ENCODE data around the gene PPT2. TPM values are rescaled to one million over a fixed set of nuclear protein-coding genes. Genes with fewer than 3 reads are reported as not detected.

Gene PPT2
- total RNA-seq, 1 experiment from 2014 or later, result 46.3 TPM

- H3K27me3 ChIP-seq (ENCODE audit: insufficient read depth, low read length), result no peaks in the 10 kb centered on the region
- H2AK5ac ChIP-seq (ENCODE audit: insufficient read length, low read length), result no peak overlapping the region
- H3K79me2 ChIP-seq (ENCODE audit: insufficient read depth, low read length), result peaks cover 18% of the 10 kb centered on the region; the same call in 1 of the 2 replicates
- no peak overlapping the region for H4K8ac ChIP-seq (replicated peaks; ENCODE audit: insufficient read length, low read depth, low read length)
- peaks cover 25 to 34% (median 34%) of the 10 kb centered on the region in 3 experiments; a peak in 6 of 7 replicates for H3K36me3 Mint-ChIP-seq (ENCODE audit: insufficient read depth in 1 of 3, low read depth in 3 of 3)
- H2BK15ac ChIP-seq (ENCODE audit: low read depth, low read length), result no peak overlapping the region
- peak overlapping the region; percentile 83 to 86 for H3K4me3 Mint-ChIP-seq
- peak overlapping the region; percentile 83 for H3K4me2 ChIP-seq (ENCODE audit: insufficient read depth, insufficient read length, low read length)
- no peaks in the 10 kb centered on the region for H3K9me3 ChIP-seq (ENCODE audit: control insufficient read depth, low read depth, low read length)
- no peak overlapping the region for H3T11ph ChIP-seq (ENCODE audit: low read length)
- H3K18ac ChIP-seq (ENCODE audit: insufficient read length, low read depth, low read length), result no peak overlapping the region
- H3K23ac ChIP-seq (ENCODE audit: insufficient read length, low read depth, low read length), result no peak overlapping the region
- H3K4me1 ChIP-seq (ENCODE audit: insufficient read depth, low read length), result peaks cover 7% of the 10 kb centered on the region
- no peak overlapping the region for H2AFZ ChIP-seq (ENCODE audit: low read length)
- no CpG with 5 or more reads among the region's 1 CpG for WGBS (ENCODE audit: extremely low coverage, insufficient read length, low lambda C conversion rate)
- no peak overlapping the region for H3K9ac ChIP-seq (ENCODE audit: extremely low read depth, insufficient read length, low read length)
- H2BK5ac ChIP-seq (ENCODE audit: insufficient read length, low read length), result no peak overlapping the region
- H3K4me1 Mint-ChIP-seq, result peaks cover 36 to 46% of the 10 kb centered on the region in 2 experiments
- no peak overlapping the region for H4K91ac ChIP-seq (ENCODE audit: insufficient read length, low read depth, low read length)
- H2BK20ac ChIP-seq (ENCODE audit: low read depth, low read length, poor library complexity, severe bottlenecking), result no peak overlapping the region
- no peaks in the 10 kb centered on the region for H3K27me3 Mint-ChIP-seq (ENCODE audit: low read depth)
- H3K9me3 Mint-ChIP-seq, result no peaks in the 10 kb centered on the region; a peak in 1 of 5 replicates
- no peaks in the 10 kb centered on the region for H3K79me1 ChIP-seq (ENCODE audit: insufficient read depth, low read depth, low read length, poor library complexity, severe bottlenecking)
- H3K56ac ChIP-seq (ENCODE audit: insufficient read length, low read depth, low read length), result no peak overlapping the region
- no peak for DNase-seq
- no peak for TF ChIP-seq CTCF (conservative IDR thresholded peaks at IDR 0.05)
- H4K5ac ChIP-seq (ENCODE audit: insufficient read length, low read depth, low read length), result no peak overlapping the region
- H3K27ac ChIP-seq (ENCODE audit: insufficient read length, low read depth, low read length), result no peak overlapping the region
- H4K20me1 ChIP-seq (ENCODE audit: control insufficient read depth, insufficient read depth, insufficient read length), result no peaks in the 10 kb centered on the region
- H2BK120ac ChIP-seq (ENCODE audit: low read depth, low read length, poor library complexity, severe bottlenecking), result no peak overlapping the region
- H3K14ac ChIP-seq (ENCODE audit: insufficient read depth, low read length), result no peak overlapping the region
- no peak overlapping the region for H2BK12ac ChIP-seq (ENCODE audit: insufficient read length, low read depth, low read length)
- H3K4ac ChIP-seq (ENCODE audit: low read depth, low read length), result no peak overlapping the region
- no peak overlapping the region; a peak in 1 of 7 replicates for H3K27ac Mint-ChIP-seq
- peaks cover 22% of the 10 kb centered on the region for H3K23me2 ChIP-seq (ENCODE audit: insufficient read length, low read depth, low read length, poor library complexity, severe bottlenecking)
Measured at GRCh38 chr6:32174416-32174815, 20.5 kb downstream of the PPT2 start.
